Upper lobe of right lung (tissue), 1 donor: ENCODE data around the gene SPPL2C. TPM values are rescaled to one million over a fixed set of nuclear protein-coding genes. Genes with fewer than 3 reads are reported as not detected.

ENCODE experiments used
- ATAC-seq: fragments of 200-7000 bp; cut with Tn5 transposase; one replicate; pipeline ENCODE4 v1.9.1; 2020; ENCODE audit warnings: mild to moderate bottlenecking, moderate library complexity
- DNase-seq: peaks from one replicate; pipeline ENCODE4 v3.0.0-alpha.2; 2020
- H3K27ac ChIP-seq: fragments of 200-600 bp; one replicate; pipeline ENCODE4 v1.8.0; 2022
- H3K27me3 ChIP-seq: fragments of 200-600 bp; one replicate; pipeline ENCODE4 v1.8.0; 2022; ENCODE audit warnings: mild to moderate bottlenecking
- H3K36me3 ChIP-seq: fragments of 200-600 bp; one replicate; pipeline ENCODE4 v1.8.0; 2022
- H3K4me1 ChIP-seq: fragments of 200-600 bp; one replicate; pipeline ENCODE4 v1.8.0; 2022
- H3K4me3 ChIP-seq: fragments of 200-600 bp; one replicate; pipeline ENCODE4 v1.8.0; 2022; ENCODE audit warnings: mild to moderate bottlenecking
- H3K9me3 ChIP-seq: fragments of 200-600 bp; one replicate; pipeline ENCODE4 v1.8.0; 2022
- intact Hi-C: fragments of 100-400 bp; cut with DNase I; formaldehyde crosslinking; loops from one replicate; pipeline ENCODE4 v1.11.0; 2022
- total RNA-seq: library from RNA; stranded (reverse); fragmentation: NEBNext Ultra II Directional; extraction: Animal tissue kit (Norgen Biotek cat#: 25700); gene quantifications from one replicate; pipeline ENCODE4 v1.2.1, GENCODE V29; 2021
- TF ChIP-seq, protein P1 (sequence below): fragments of 200-600 bp; IDR thresholded peaks from one replicate; pipeline ENCODE4 v1.8.0; 2022; ENCODE audit warnings: antibody characterized with exemption
- donor health status: DM: no; HTN: yes; CAD: no; lungs with severe emphysema.

The SPPL2C gene
- total RNA-seq, 1 donor from 2014 or later: not detected

DNA sequence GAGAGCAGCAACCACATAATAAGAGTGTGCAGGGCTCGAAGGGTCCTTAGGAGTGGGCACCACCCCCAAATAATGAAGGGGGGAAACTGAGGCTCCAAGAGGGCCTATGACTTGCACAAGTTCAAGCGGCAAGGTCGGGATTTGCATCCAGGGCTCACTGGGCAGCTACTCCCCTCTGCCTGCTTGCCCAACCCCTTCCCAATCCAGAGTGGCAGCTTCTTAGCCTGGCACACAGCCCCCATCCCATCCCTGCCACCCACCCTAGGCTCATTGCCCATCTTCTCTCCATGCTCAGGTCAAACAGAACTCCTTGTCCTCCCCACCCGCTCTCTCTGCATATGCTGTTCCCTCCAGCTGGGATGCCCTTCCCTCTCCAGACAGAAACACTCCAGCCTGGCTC is 2.4 kb downstream of the SPPL2C start:
- DNase-seq (no peak), ATAC-seq (no peak)
- TF ChIP-seq, protein P1, sequence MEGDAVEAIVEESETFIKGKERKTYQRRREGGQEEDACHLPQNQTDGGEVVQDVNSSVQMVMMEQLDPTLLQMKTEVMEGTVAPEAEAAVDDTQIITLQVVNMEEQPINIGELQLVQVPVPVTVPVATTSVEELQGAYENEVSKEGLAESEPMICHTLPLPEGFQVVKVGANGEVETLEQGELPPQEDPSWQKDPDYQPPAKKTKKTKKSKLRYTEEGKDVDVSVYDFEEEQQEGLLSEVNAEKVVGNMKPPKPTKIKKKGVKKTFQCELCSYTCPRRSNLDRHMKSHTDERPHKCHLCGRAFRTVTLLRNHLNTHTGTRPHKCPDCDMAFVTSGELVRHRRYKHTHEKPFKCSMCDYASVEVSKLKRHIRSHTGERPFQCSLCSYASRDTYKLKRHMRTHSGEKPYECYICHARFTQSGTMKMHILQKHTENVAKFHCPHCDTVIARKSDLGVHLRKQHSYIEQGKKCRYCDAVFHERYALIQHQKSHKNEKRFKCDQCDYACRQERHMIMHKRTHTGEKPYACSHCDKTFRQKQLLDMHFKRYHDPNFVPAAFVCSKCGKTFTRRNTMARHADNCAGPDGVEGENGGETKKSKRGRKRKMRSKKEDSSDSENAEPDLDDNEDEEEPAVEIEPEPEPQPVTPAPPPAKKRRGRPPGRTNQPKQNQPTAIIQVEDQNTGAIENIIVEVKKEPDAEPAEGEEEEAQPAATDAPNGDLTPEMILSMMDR: no peak
- intact Hi-C loops: no loop called here
- H3K27ac ChIP-seq: no peak overlapping the region
- H3K9me3 ChIP-seq: no peaks in the 10 kb centered on the region
- peaks cover under 1% of the 10 kb centered on the region for H3K27me3 ChIP-seq
- H3K4me3 ChIP-seq: no peak overlapping the region
- H3K36me3 ChIP-seq: no peaks in the 10 kb centered on the region
- H3K4me1 ChIP-seq: no peaks in the 10 kb centered on the region

DNA sequence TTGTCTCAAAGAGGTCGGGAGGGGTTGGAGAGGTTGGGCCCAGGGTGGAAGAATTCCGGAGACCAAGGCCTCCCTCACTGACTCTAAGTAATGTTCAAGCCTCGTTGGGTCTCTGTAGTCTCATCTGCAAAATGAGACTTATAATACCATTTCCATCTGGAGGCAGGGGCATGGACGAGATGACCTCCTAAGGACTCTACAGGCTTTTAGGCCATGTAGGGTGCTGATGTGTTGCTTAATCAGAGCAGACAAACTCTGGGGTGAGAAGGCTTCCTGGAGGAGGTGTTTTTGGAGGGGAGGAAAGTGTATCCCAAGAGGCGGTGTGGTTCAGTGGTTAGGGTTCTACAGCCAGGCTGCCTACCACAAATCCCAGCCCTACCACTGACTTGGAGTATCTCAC is 3.1 kb downstream of the SPPL2C start:
- H3K36me3 ChIP-seq: no peaks in the 10 kb centered on the region
- DNase-seq (no peak), ATAC-seq (no peak)
- H3K9me3 ChIP-seq: no peaks in the 10 kb centered on the region
- intact Hi-C loops: no loop called here
- H3K4me1 ChIP-seq: no peaks in the 10 kb centered on the region
- no peak overlapping the region for H3K27ac ChIP-seq
- peaks cover 6% of the 10 kb centered on the region for H3K27me3 ChIP-seq
- TF ChIP-seq, protein P1: no peak
- H3K4me3 ChIP-seq: no peak overlapping the region

DNA sequence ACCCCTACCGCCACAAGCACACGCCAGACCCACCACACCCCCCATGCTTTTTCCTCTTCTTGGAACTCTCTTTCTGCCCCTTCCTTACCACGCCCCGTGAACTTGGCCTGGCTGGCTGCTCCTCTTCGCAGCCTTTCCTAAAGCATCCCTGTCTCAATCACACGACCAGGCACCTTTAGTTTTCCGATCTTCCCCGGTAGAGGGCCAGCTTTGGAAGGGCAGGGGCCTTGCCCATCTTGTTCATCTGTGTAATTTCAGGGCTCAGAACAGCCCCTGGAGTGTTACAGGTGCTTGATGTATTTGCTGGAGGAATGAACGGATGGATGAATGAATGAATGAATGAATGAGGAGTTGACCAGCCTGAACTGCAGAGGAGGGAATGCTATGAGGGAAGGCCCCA is 3.7 kb downstream of the SPPL2C start:
- no peaks in the 10 kb centered on the region for H3K36me3 ChIP-seq
- H3K4me1 ChIP-seq: no peaks in the 10 kb centered on the region
- peaks cover 11% of the 10 kb centered on the region for H3K27me3 ChIP-seq
- intact Hi-C loops: no loop called here
- no peak overlapping the region for H3K4me3 ChIP-seq
- H3K27ac ChIP-seq: no peak overlapping the region
- TF ChIP-seq, protein P1: no peak
- DNase-seq: no peak
- no peak for ATAC-seq
- no peaks in the 10 kb centered on the region for H3K9me3 ChIP-seq

DNA sequence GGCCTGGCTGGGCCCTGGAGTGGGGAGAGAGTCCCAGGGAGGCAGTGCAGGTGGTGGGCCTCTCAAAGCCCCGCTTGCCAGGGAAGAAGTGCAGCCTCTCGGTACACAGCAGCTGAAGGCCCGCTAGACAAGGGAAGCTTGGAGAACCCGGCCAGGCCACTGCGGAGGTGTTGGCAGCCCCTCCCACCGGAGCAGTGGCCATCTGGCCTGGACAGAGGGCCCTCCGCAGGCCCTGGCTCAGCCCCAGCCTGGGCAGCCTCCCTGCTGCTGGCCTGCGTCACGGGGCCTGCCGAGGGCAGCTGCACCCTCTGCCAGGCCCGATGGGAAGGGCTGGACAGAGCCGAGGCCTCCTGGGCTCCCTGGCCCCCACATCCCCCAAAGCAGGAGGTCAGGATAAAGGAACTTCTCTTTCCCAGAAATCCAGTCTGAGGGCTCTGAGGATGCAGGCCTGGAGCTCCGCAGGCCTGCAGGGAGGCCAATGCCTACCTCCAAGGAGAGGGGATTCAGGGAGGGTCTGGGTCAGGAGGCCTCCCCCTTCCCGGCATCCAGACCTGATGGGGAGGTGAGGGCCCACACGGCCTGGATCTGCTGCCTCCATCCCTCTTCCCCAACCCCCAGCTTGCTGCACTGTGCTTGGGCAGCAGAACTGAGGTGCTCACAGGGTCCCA is 4.3 kb downstream of the SPPL2C start:
- H3K4me1 ChIP-seq: no peaks in the 10 kb centered on the region
- H3K27ac ChIP-seq: no peak overlapping the region
- no peaks in the 10 kb centered on the region for H3K36me3 ChIP-seq
- DNase-seq (no peak), ATAC-seq (no peak)
- intact Hi-C loops: no loop called here
- H3K27me3 ChIP-seq: peaks cover 16% of the 10 kb centered on the region
- no peak overlapping the region for H3K4me3 ChIP-seq
- TF ChIP-seq, protein P1: no peak
- H3K9me3 ChIP-seq: no peaks in the 10 kb centered on the region

DNA sequence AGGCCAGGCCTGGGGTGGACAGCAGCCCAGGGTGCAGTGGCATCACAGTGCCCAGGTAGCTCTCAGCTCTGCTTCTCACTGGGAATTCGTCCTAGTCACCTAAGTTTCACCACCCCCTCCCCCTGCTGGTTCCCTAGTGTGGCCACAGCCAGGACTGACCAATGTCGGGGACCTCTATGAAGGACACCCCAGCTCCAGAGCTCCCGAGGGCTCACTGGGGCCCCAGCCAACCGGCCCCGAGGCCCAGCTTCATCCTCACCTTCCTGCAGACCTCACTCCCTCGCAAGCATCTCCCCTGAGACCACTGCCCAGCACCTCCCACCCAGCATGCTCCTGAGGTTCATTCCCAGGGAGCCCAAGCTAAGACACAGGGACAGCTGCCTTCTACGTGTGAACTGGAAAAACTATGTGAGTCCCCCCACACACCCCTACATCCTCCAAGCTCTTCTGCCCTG is 4.9 kb downstream of the SPPL2C start:
- DNase-seq (no peak), ATAC-seq (no peak)
- no peak overlapping the region for H3K27ac ChIP-seq
- H3K9me3 ChIP-seq: no peaks in the 10 kb centered on the region
- H3K36me3 ChIP-seq: no peaks in the 10 kb centered on the region
- H3K4me1 ChIP-seq: no peaks in the 10 kb centered on the region
- no peak overlapping the region for H3K4me3 ChIP-seq
- intact Hi-C loops: no loop called here
- TF ChIP-seq, protein P1: no peak
- H3K27me3 ChIP-seq: peaks cover 20% of the 10 kb centered on the region

DNA sequence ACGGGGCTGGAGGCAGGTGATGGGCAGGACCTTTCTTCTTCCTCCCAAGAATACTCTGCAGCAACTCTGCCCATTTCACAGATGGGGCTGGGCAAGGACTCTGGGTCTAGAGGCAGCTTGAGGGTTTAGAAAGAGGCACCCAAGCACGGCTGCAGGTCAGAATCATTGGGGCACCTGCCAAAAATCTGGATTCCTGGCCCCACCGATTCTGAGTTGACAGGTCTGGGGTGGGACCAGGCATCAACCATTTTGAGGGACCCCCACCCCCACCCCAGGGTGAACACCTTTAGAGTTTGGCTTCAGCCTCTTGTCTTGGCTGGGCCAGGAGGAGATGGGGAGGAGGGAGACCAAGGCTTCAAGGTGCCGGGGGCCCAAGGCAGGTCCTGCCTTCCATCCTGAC is 5.3 kb downstream of the SPPL2C start:
- TF ChIP-seq, protein P1: no peak
- Histone ChIP-seq H3K27ac (no peak overlapping the region), H3K27me3 (peaks cover 20% of the 10 kb centered on the region), H3K9me3 (no peaks in the 10 kb centered on the region), H3K4me1 (no peaks in the 10 kb centered on the region), H3K36me3 (no peaks in the 10 kb centered on the region), H3K4me3 (no peak overlapping the region)
- intact Hi-C loops: no loop called here
- ATAC-seq (no peak), DNase-seq (no peak)
